Upper lobe of left lung (tissue), 6 donors: ENCODE measurements around the gene WBP2NL. TPM values are rescaled to one million over a fixed set of nuclear protein-coding genes. Genes with fewer than 3 reads are reported as not detected.

Experiments used
- ATAC-seq, 2 donors: fragments of 200-7000 bp; cut with Tn5 transposase; one replicate each; pipeline ENCODE4 v1.9.1; 2022; ENCODE audit warnings: mild to moderate bottlenecking in 2 of 2, moderate library complexity in 2 of 2; ENCODE audit not compliant: low FRiP score in 2 of 2
- DNase-seq, 2 donors: peaks; one replicate each; pipeline ENCODE4 v3.0.0-alpha.2; 2019 to 2020
- H3K27ac ChIP-seq, 4 donors: fragments of 200-600 bp; sonication (generic); one replicate each; pipeline ENCODE4 v1.5.1; 2016 to 2019
- H3K27me3 ChIP-seq, 4 donors: fragments of 200-600 bp; sonication (generic); one replicate each; pipeline ENCODE4 v1.5.1; 2017 to 2019
- H3K36me3 ChIP-seq, 4 donors: fragments of 200-600 bp; sonication (generic); one replicate each; pipeline ENCODE4 v1.5.1; 2016 to 2019
- H3K4me1 ChIP-seq, 4 donors: fragments of 200-600 bp; sonication (generic); one replicate each; pipeline ENCODE4 v1.5.1; 2018 to 2019
- H3K4me3 ChIP-seq, 4 donors: fragments of 200-600 bp; sonication (generic); one replicate each; pipeline ENCODE4 v1.5.1; 2017 to 2019; ENCODE audit warnings: mild to moderate bottlenecking in 2 of 4, moderate library complexity in 1 of 4
- H3K9me3 ChIP-seq, 4 donors: fragments of 200-600 bp; sonication (generic); one replicate each; pipeline ENCODE4 v1.5.1; 2018 to 2019
- CTCF ChIP-seq, 6 experiments: fragments of 450-650 bp in 4 of 6; fragments of 200-600 bp in 2 of 6; sonication (generic) in 2 of 6; IDR thresholded peaks; one replicate each; pipeline ENCODE4 v1.5.1; 2016 to 2019; ENCODE audit warnings: antibody characterized with exemption in 6 of 6
- EP300 ChIP-seq, 4 donors: sonication (generic); formaldehyde crosslinking; IDR thresholded peaks; one replicate each; pipeline ENCODE4 v1.5.1; 2017; ENCODE audit warnings: antibody characterized with exemption in 4 of 4, control low read depth in 2 of 4
- POLR2A ChIP-seq, 4 donors: fragments of 450-650 bp; IDR thresholded peaks; one replicate each; pipeline ENCODE4 v1.5.1; 2016 to 2017; ENCODE audit warnings: antibody characterized with exemption in 4 of 4, mild to moderate bottlenecking in 2 of 4
- POLR2AphosphoS5 ChIP-seq, 2 donors: sonication (generic); formaldehyde crosslinking; IDR thresholded peaks; one replicate each; pipeline ENCODE4 v1.5.1; 2017; ENCODE audit warnings: antibody characterized with exemption in 2 of 2
- WGBS, 2 donors: methylation state at CpG; one replicate each; pipeline ENCODE4 v1.1.5; 2017 to 2018; 5-methylcytosine and 5-hydroxymethylcytosine counted together
- total RNA-seq, 6 donors: library from RNA; depleted of rRNA in 4 of 6; stranded (reverse); fragments of >200 nt in 4 of 6; gene quantifications; one replicate each; pipeline versions ENCODE4 v1.1.0 to v1.2.1, GENCODE V29; 2016 to 2021
- donor health status: DM: no; HTN: no; CAD: no; lungs with moderate emphysema.
- donor health status: DM: no; HTN: yes; CAD: no; lungs with severe emphysema.

The WBP2NL gene
- total RNA-seq, 6 donors from 2014 or later = 0.74 to 6.8 (median 2.0) TPM

GRCh38 chr22:42050641-42051180, 52.1 kb downstream of the WBP2NL start:
- H3K4me3 ChIP-seq = no peak overlapping the region
- H3K27ac ChIP-seq = no peak overlapping the region
- no peaks in the 10 kb centered on the region for H3K9me3 ChIP-seq
- H3K4me1 ChIP-seq = no peaks in the 10 kb centered on the region
- no peak for TF ChIP-seq EP300 (IDR thresholded peaks at IDR 0.05)
- no peak for TF ChIP-seq POLR2A (IDR thresholded peaks at IDR 0.05)
- TF ChIP-seq CTCF (IDR thresholded peaks at IDR 0.05) = no peak
- no peak for DNase-seq
- WGBS, 2 donors = 63 to 72% methylated on average over 2 of the region's 2 CpGs
- no peaks in the 10 kb centered on the region for H3K36me3 ChIP-seq
- no peaks in the 10 kb centered on the region for H3K27me3 ChIP-seq
- no peak for ATAC-seq

- H3K9me3 ChIP-seq = peaks cover 0 to 7% (median 5%) of the 10 kb centered on the region in 4 donors
- ATAC-seq (no peak), DNase-seq (no peak)
- no peak for TF ChIP-seq CTCF (IDR thresholded peaks at IDR 0.05)
- TF ChIP-seq POLR2AphosphoS5 (IDR thresholded peaks at IDR 0.05) = no peak
- no peak for TF ChIP-seq EP300 (IDR thresholded peaks at IDR 0.05)
- TF ChIP-seq POLR2A (IDR thresholded peaks at IDR 0.05) = no peak
- no peaks in the 10 kb centered on the region for H3K27me3 ChIP-seq
- no peaks in the 10 kb centered on the region for H3K4me1 ChIP-seq
- no peaks in the 10 kb centered on the region for H3K36me3 ChIP-seq
- H3K4me3 ChIP-seq = no peak overlapping the region
- 86 to 90% methylated on average over 3 of the region's 3 CpGs for WGBS, 2 donors
- H3K27ac ChIP-seq = no peak overlapping the region
These were observed 54.2 kb downstream of the WBP2NL start for GRCh38 chr22:42052765-42053164.

GRCh38 chr22:42056757-42057511, 58.3 kb downstream of the WBP2NL start:
- peaks cover 4 to 40% (median 30%) of the 10 kb centered on the region in 4 donors for H3K36me3 ChIP-seq
- ATAC-seq = no peak
- DNase-seq = no peak
- no peak overlapping the region for H3K27ac ChIP-seq
- H3K27me3 ChIP-seq = no peaks in the 10 kb centered on the region
- 93 to 98% methylated on average over 1 of the region's 1 CpG for WGBS, 2 donors
- no peaks in the 10 kb centered on the region for H3K4me1 ChIP-seq
- H3K9me3 ChIP-seq = peaks cover 0 to 7% (median 5%) of the 10 kb centered on the region in 4 donors
- TF ChIP-seq POLR2A (IDR thresholded peaks at IDR 0.05) (no peak), CTCF (IDR thresholded peaks at IDR 0.05) (no peak), POLR2AphosphoS5 (IDR thresholded peaks at IDR 0.05) (no peak), EP300 (IDR thresholded peaks at IDR 0.05) (no peak)
- H3K4me3 ChIP-seq = no peak overlapping the region

- Histone ChIP-seq H3K27ac (no peak overlapping the region), H3K36me3 (peaks cover 4 to 69% (median 48%) of the 10 kb centered on the region in 4 donors), H3K9me3 (peaks cover 0 to 7% (median 5%) of the 10 kb centered on the region in 4 donors), H3K27me3 (no peaks in the 10 kb centered on the region), H3K4me1 (no peaks in the 10 kb centered on the region), H3K4me3 (no peak overlapping the region)
- 91 to 95% methylated on average over 3 to 5 of the region's 5 CpGs for WGBS, 2 donors
- DNase-seq (peak in 1 of 2 donors; percentile 30), ATAC-seq (no peak)
- TF ChIP-seq POLR2A (IDR thresholded peaks at IDR 0.05) = no peak
- TF ChIP-seq POLR2AphosphoS5 (IDR thresholded peaks at IDR 0.05) = no peak
- no peak for TF ChIP-seq CTCF (IDR thresholded peaks at IDR 0.05)
- no peak for TF ChIP-seq EP300 (IDR thresholded peaks at IDR 0.05)
These were observed 61.9 kb downstream of the WBP2NL start for GRCh38 chr22:42060489-42060888.
